ENCODE measurements around the gene LRRC51.

GRCh38 chr11:72123117-72123653 lies 42.5 kb downstream of the LRRC51 start:
- TF ChIP-seq, protein P1, sequence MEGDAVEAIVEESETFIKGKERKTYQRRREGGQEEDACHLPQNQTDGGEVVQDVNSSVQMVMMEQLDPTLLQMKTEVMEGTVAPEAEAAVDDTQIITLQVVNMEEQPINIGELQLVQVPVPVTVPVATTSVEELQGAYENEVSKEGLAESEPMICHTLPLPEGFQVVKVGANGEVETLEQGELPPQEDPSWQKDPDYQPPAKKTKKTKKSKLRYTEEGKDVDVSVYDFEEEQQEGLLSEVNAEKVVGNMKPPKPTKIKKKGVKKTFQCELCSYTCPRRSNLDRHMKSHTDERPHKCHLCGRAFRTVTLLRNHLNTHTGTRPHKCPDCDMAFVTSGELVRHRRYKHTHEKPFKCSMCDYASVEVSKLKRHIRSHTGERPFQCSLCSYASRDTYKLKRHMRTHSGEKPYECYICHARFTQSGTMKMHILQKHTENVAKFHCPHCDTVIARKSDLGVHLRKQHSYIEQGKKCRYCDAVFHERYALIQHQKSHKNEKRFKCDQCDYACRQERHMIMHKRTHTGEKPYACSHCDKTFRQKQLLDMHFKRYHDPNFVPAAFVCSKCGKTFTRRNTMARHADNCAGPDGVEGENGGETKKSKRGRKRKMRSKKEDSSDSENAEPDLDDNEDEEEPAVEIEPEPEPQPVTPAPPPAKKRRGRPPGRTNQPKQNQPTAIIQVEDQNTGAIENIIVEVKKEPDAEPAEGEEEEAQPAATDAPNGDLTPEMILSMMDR (IDR thresholded peaks at IDR 0.05), result no peak
- no peak for TF ChIP-seq POLR2A (IDR thresholded peaks at IDR 0.05; ENCODE audit: low read depth)
- no peak for TF ChIP-seq POLR2AphosphoS5 (IDR thresholded peaks at IDR 0.05)
- no peak for TF ChIP-seq EP300 (IDR thresholded peaks at IDR 0.05)
